Keratinocyte (primary cell): Measurements from ENCODE around the gene STEAP3. TPM values are rescaled to one million over a fixed set of nuclear protein-coding genes. Genes with fewer than 3 reads are reported as not detected.

Experiments used
- DNase-seq: peaks from one replicate; pipeline ENCODE4 v3.0.0-alpha.2; 2011; ENCODE audit warnings: low read depth, missing footprints, low spot score
- FAIRE-seq: peaks from 2 replicates; lab custom pipeline; 2011; peaks lifted over from hg19 to GRCh38; lab: Jason Lieb, UNC
- H2AFZ ChIP-seq: 2 replicates; pipeline ENCODE4 v1.6.0; 2012; ENCODE audit warnings: low read length, control low read depth, inconsistent platforms; ENCODE audit not compliant: control insufficient read depth
- H3K27ac ChIP-seq: 2 replicates; pipeline ENCODE4 v1.5.1; 2011; ENCODE audit warnings: low read length; ENCODE audit not compliant: control insufficient read depth, insufficient read depth
- H3K27me3 ChIP-seq: 3 replicates; pipeline ENCODE4 v1.6.0; 2011; ENCODE audit warnings: low read length; ENCODE audit not compliant: control insufficient read depth, insufficient read depth; ENCODE audit errors: extremely low read depth
- H3K36me3 ChIP-seq, 2 experiments: 2 replicates in 1 of 2; 3 replicates in 1 of 2; pipeline ENCODE4 v1.5.1; 2011; ENCODE audit warnings: low read length in 2 of 2, mild to moderate bottlenecking in 1 of 2; ENCODE audit not compliant: control insufficient read depth in 2 of 2, insufficient read depth in 2 of 2; ENCODE audit errors: extremely low read depth in 1 of 2
- H3K4me1 ChIP-seq: 3 replicates; pipeline ENCODE4 v1.5.1; 2011; ENCODE audit warnings: low read length; ENCODE audit not compliant: control insufficient read depth, insufficient read depth; ENCODE audit errors: extremely low read depth
- H3K4me2 ChIP-seq: 3 replicates; pipeline ENCODE4 v1.6.0; 2011; ENCODE audit warnings: low read depth, low read length; ENCODE audit not compliant: control insufficient read depth, insufficient read depth; ENCODE audit errors: extremely low read depth
- H3K4me3 ChIP-seq, 3 experiments: fragments of 200-600 bp in 1 of 3; sonication (generic) in 1 of 3; 2 replicates in 2 of 3; 3 replicates in 1 of 3; pipeline ENCODE4 v1.5.1; 2011 to 2016; ENCODE audit warnings: low read length in 3 of 3, mild to moderate bottlenecking in 3 of 3, control low read depth in 2 of 3, inconsistent platforms in 1 of 3, low read depth in 1 of 3, mixed read lengths in 1 of 3, mixed run types in 1 of 3, moderate library complexity in 1 of 3; ENCODE audit not compliant: control insufficient read depth in 2 of 3, insufficient read depth in 2 of 3; ENCODE audit errors: extremely low read depth in 1 of 3
- H3K79me2 ChIP-seq: 2 replicates; pipeline ENCODE4 v1.6.0; 2012; ENCODE audit warnings: low read length; ENCODE audit not compliant: control insufficient read depth, insufficient read depth
- H3K9ac ChIP-seq: 3 replicates; pipeline ENCODE4 v1.6.0; 2011; ENCODE audit warnings: low read length; ENCODE audit not compliant: control insufficient read depth, insufficient read depth; ENCODE audit errors: extremely low read depth
- H3K9me1 ChIP-seq: 3 replicates; pipeline ENCODE4 v1.6.0; 2011; ENCODE audit warnings: low read length; ENCODE audit not compliant: control insufficient read depth, insufficient read depth; ENCODE audit errors: extremely low read depth
- H3K9me3 ChIP-seq: 2 replicates; pipeline ENCODE4 v1.5.1; 2012; ENCODE audit warnings: low read depth, low read length; ENCODE audit not compliant: control insufficient read depth
- H4K20me1 ChIP-seq: 3 replicates; pipeline ENCODE4 v1.6.0; 2011; ENCODE audit warnings: low read length; ENCODE audit not compliant: control insufficient read depth, insufficient read depth; ENCODE audit errors: extremely low read depth
- CTCF ChIP-seq, 3 experiments: IDR thresholded peaks in 1 of 3; conservative IDR thresholded peaks in 1 of 3; optimal IDR thresholded peaks in 1 of 3; 2 replicates in 2 of 3; 3 replicates in 1 of 3; pipeline versions ENCODE3 to v1.5.1; 2011; ENCODE audit warnings: low read length in 3 of 3, mild to moderate bottlenecking in 3 of 3, moderate library complexity in 2 of 3, control low read depth in 1 of 3, inconsistent platforms in 1 of 3; ENCODE audit not compliant: insufficient read depth in 2 of 3; ENCODE audit errors: extremely low read depth in 1 of 3
- EZH2 ChIP-seq: IDR thresholded peaks from one replicate; pipeline ENCODE4 v1.6.1; 2012; ENCODE audit warnings: inconsistent platforms, mild to moderate bottlenecking, low read length, moderate library complexity
- dilution Hi-C: fragments of 300-500 bp; cut with MboI; formaldehyde crosslinking; loops from one replicate; pipeline ENCODE4 v1.7.0; 2020; ENCODE audit warnings: low sequenced_read_pairs; ENCODE audit not compliant: extremely low pct_ligation_motif_present
- polyA plus RNA-seq, 5 experiments: library from polyadenylated mRNA; depleted of rRNA in 3 of 5; stranded (reverse) in 3 of 5; stranded (forward) in 1 of 5; unstranded in 1 of 5; fragments of >200 nt; gene quantifications; 1 replicate in 1 of 5; 2 replicates in 3 of 5; 3 replicates in 1 of 5; pipeline versions ENCODE4 v1.2.1 to v1.2.3, GENCODE V29; 2011 to 2012; ENCODE audit warnings: missing spikeins in 2 of 5, low read depth in 1 of 5, low replicate concordance in 1 of 5

STEAP3 gene
- polyA plus RNA-seq, 1 donor (not counting 4 experiments of a cell fraction or from before 2014, with no cell fraction given) = 19.9 TPM

DNA sequence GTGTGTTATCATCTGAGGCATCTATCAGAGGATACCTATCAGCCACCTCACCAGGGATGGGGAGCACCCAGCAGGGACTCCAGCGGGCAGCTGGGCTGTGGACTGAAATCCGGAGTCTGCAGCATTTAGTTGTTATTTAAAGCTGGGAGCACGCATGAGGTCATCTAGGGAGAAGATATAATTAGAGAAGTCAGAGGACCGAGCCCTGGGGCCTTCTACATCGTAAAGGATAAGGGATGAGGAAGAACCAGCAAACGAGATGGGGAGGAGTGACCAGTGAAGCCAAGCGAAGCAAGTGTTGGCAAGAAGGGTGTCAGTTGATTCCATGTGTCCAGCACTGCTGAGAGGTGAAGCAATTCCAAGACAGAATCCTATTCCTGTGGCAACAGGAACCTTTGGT is 70.3 kb downstream of the STEAP3 start:
- Histone ChIP-seq H3K27ac (no peak overlapping the region), H3K4me3 (no peak overlapping the region), H3K9ac (no peak overlapping the region), H3K9me1 (no peaks in the 10 kb centered on the region), H3K4me2 (no peak overlapping the region), H3K36me3 (no peaks in the 10 kb centered on the region), H3K9me3 (no peaks in the 10 kb centered on the region), H3K79me2 (no peaks in the 10 kb centered on the region), H3K27me3 (no peaks in the 10 kb centered on the region), H2AFZ (no peak overlapping the region), H4K20me1 (no peaks in the 10 kb centered on the region), H3K4me1 (no peaks in the 10 kb centered on the region)
- dilution Hi-C loops = no loop called here
- TF ChIP-seq EZH2 (no peak), CTCF (optimal IDR thresholded peaks at IDR 0.05 in 1 of 3, IDR thresholded peaks at IDR 0.05 in 1 of 3, conservative IDR thresholded peaks at IDR 0.05 in 1 of 3; ENCODE audit: extremely low read depth in 1 of 3, insufficient read depth in 2 of 3, low read length in 3 of 3) (no peak)
- FAIRE-seq = no peak
- no peak for DNase-seq

- Histone ChIP-seq H3K27me3 (no peaks in the 10 kb centered on the region), H4K20me1 (no peaks in the 10 kb centered on the region), H3K27ac (no peak overlapping the region), H3K4me3 (no peak overlapping the region), H2AFZ (no peak overlapping the region), H3K79me2 (no peaks in the 10 kb centered on the region), H3K9me3 (no peaks in the 10 kb centered on the region), H3K4me2 (no peak overlapping the region), H3K9ac (no peak overlapping the region), H3K36me3 (no peaks in the 10 kb centered on the region), H3K4me1 (no peaks in the 10 kb centered on the region), H3K9me1 (no peaks in the 10 kb centered on the region)
- TF ChIP-seq CTCF (optimal IDR thresholded peaks at IDR 0.05 in 1 of 3, IDR thresholded peaks at IDR 0.05 in 1 of 3, conservative IDR thresholded peaks at IDR 0.05 in 1 of 3; ENCODE audit: extremely low read depth in 1 of 3, insufficient read depth in 2 of 3, low read length in 3 of 3) (no peak), EZH2 (no peak)
- dilution Hi-C loops = no loop called here
- FAIRE-seq = no peak
- DNase-seq = no peak
These were observed 71.0 kb downstream of the STEAP3 start for GRCh38 chr2:119294671-119295070.
